ENCODE data around the gene ZNF80.

Gene ZNF80

DNA sequence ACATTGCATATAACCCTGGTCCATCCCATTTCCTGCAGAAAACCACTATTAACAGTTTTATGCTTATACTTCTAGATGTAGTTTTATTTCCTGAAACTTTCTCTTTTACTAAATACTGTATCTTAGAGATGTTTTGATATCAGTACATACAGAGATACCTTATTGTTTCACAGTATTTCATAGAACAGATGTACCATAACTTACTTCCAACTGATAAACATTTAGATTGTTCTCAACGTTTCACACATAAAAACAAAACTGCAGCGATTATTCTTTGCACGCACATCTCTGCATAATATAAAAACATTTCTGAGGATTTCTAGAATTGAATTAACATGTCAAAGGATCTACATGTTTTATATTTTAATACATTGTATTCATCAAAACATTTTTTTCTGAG, 2.6 kb downstream of the ZNF80 start:
- no peak for TF ChIP-seq CTCF (IDR thresholded peaks at IDR 0.05; ENCODE audit: borderline replicate concordance, insufficient read depth, low read depth, low read length)
- H3K4me3 ChIP-seq (ENCODE audit: low read depth, low read length), result no peak overlapping the region

DNA sequence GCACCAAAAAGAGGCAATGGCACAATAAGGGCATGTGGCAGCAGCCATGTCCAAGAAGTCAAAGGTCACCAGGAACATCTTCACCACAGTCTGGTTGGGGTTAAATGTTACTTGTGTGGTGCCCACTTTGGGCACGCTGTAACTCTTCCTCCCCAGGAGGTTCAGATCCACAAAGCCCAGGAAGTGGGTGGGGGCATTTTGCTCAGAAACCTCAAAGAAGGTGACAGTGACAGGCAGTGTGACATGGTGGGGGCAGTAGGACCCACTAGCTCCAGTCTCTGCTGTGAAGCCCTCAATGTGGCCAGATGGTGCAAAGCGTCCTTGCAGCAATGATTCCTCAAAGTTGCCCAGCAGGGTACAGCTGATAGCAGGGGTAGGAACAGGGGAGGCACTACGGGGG, 5.8 kb downstream of the ZNF80 start:
- no peak for TF ChIP-seq CTCF (IDR thresholded peaks at IDR 0.05; ENCODE audit: borderline replicate concordance, insufficient read depth, low read depth, low read length)
- H3K4me3 ChIP-seq (ENCODE audit: low read depth, low read length), result no peak overlapping the region

- TF ChIP-seq CTCF (IDR thresholded peaks at IDR 0.05; ENCODE audit: borderline replicate concordance, insufficient read depth, low read depth, low read length), result no peak
Measured at GRCh38 chr3:114227076-114227475, 10.3 kb downstream of the ZNF80 start.

DNA sequence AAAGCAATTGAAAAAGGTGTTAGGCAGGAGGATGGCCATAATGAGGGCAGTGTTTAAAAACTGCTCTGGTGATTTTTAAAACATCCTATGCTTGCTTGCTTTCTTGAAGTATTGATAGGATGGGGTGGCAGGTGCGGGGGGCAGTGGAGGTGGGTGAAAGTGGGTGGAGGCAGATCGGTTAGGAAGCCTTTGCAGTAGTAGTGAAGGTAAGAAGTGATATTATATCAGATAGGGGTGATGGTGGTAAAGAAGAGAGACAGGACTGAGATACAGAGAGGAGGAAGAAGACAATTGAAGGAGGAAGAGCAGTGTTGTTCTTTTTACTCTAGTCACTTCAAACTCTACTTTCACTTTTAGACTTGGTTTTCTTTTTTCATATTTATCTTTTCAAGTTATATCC, 11.1 kb downstream of the ZNF80 start:
- no peak overlapping the region for H3K4me3 ChIP-seq (ENCODE audit: low read depth, low read length)
- no peak for TF ChIP-seq CTCF (IDR thresholded peaks at IDR 0.05; ENCODE audit: borderline replicate concordance, insufficient read depth, low read depth, low read length)

More at GRCh38 chr3:114227076-114227475, 10.3 kb downstream of the ZNF80 start:
- no peak overlapping the region for H3K4me3 ChIP-seq (ENCODE audit: low read depth, low read length)

DNA sequence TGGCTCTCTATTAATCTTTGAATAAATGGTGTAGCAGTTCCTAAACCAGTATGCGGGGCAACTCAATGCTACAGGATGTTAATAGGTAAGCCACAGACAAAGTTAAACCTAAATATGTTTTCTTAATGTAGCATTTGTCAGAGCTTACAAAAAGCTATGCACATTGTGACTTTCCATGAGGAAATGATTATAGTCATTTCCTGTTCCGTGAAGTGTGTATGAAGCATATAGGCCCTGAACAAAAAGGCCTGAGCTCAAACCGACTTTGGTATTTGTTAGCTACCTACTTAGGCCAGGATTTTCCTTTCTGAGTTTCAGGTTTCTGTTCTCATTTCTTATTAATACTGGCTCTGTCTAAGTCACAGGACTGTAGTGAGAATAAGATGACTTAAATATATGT, 14.2 kb downstream of the ZNF80 start:
- H3K4me3 ChIP-seq (ENCODE audit: low read depth, low read length), result no peak overlapping the region

DNA sequence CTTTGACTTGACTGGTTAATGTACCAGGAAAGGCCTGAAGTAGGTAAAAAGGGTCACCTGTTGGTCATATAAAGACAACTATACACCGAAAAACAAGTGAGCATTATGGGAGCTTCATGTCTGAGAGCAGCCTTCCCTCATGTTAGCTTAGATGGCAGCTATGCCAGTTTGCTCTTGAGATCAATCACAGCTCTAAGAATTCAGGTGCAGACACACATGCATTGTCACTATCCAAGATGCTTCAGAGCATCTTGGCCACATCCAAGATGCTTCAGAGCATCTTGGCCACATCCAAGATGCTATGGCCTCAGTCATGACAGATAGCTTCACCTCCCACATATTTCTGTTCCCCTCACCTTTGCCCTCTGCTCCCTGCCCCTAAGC, 15.5 kb downstream of the ZNF80 start:
- no peak overlapping the region for H3K4me3 ChIP-seq (ENCODE audit: low read depth, low read length)
- TF ChIP-seq CTCF (IDR thresholded peaks at IDR 0.05; ENCODE audit: borderline replicate concordance, insufficient read depth, low read depth, low read length), result no peak

More for the DNA sequence above, 14.2 kb downstream of the ZNF80 start:
- TF ChIP-seq CTCF (IDR thresholded peaks at IDR 0.05; ENCODE audit: borderline replicate concordance, insufficient read depth, low read depth, low read length), result no peak

DNA sequence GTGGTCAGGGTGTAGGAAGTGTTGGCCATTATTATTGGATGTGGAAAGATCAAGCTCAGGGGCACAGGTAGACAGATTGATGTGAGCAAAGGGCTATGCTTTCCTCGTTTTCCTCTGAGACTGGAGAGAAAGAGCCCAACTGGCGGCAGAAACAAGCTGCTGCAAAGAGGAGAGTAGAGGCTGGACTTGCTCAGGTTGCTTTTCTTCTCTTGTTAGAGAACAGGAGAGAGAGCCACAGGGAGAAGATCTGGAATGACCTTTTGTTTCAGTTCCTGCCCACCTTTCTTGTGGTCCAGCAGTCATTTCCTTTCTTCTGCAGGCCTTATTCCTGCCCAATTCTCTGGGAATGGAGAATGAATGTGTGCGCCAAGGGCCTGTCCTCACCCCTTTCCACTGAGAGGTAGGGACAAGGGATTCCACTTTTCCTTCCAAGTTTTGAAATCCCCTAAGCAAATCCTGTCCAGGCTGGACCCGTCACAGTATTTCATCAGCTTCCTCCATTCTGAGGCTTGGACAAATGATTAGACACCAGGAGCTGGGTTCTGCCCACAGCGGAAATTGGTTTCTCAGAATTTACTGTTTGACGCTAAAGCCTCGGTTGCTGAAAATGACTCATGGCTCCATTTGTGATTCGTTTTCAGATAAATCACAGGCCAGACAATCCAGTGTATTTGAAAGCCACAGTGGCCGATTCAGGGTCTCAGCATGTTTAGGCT, 16.1 kb downstream of the ZNF80 start:
- TF ChIP-seq CTCF (IDR thresholded peaks at IDR 0.05; ENCODE audit: borderline replicate concordance, insufficient read depth, low read depth, low read length), result no peak
- no peak overlapping the region for H3K4me3 ChIP-seq (ENCODE audit: low read depth, low read length)

All from GM12875 (cell line).